Activated CD8-positive, alpha-beta memory T cell treated with anti-CD3 and anti-CD28 coated beads, Interleukin-2, amount 50 U/mL, for 4 hours (primary cell): ENCODE results near the gene UBE2D2.
A peak's percentile ranks its signal among the peaks of the same experiment; 100 is the strongest.

Experiments used
- DNase-seq: peaks from one replicate; pipeline ENCODE4 v3.0.0-alpha.2; 2020

Gene UBE2D2

DNA sequence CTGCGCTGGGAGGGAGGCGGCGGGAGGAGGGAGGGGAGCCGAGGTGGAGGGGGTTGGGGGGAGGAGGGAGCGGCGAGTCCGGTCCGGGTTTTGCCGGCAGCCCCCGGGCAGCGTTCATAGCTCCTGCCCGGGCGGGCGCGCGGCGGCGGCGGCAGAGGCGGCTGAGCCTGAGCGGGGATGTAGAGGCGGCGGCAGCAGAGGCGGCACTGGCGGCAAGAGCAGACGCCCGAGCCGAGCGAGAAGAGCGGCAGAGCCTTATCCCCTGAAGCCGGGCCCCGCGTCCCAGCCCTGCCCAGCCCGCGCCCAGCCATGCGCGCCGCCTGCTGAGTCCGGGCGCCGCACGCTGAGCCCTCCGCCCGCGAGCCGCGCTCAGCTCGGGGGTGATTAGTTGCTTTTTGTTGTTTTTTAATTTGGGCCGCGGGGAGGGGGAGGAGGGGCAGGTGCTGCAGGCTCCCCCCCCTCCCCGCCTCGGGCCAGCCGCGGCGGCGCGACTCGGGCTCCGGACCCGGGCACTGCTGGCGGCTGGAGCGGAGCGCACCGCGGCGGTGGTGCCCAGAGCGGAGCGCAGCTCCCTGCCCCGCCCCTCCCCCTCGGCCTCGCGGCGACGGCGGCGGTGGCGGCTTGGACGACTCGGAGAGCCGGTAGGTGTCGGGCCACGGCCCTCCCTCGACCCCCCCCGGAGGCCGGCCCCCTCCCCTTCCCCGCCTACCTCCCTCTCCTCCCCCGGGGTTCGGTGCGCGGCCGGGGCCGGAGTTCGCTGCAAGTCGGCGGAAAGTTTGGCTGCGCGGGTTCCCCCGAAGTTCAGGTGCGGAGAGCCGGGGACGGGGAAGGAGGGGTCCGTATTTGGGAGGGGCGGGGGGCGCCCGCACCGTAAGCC, 87.3 kb downstream of the UBE2D2 start, which contains the start of gene CXXC5:
Gene CXXC5 (plus strand): TSS at position 145 of the 877 bp plus-strand sequence. CDS start 32,175 bp downstream, outside the sequence.
- DNase-seq: peak; percentile 65

DNA sequence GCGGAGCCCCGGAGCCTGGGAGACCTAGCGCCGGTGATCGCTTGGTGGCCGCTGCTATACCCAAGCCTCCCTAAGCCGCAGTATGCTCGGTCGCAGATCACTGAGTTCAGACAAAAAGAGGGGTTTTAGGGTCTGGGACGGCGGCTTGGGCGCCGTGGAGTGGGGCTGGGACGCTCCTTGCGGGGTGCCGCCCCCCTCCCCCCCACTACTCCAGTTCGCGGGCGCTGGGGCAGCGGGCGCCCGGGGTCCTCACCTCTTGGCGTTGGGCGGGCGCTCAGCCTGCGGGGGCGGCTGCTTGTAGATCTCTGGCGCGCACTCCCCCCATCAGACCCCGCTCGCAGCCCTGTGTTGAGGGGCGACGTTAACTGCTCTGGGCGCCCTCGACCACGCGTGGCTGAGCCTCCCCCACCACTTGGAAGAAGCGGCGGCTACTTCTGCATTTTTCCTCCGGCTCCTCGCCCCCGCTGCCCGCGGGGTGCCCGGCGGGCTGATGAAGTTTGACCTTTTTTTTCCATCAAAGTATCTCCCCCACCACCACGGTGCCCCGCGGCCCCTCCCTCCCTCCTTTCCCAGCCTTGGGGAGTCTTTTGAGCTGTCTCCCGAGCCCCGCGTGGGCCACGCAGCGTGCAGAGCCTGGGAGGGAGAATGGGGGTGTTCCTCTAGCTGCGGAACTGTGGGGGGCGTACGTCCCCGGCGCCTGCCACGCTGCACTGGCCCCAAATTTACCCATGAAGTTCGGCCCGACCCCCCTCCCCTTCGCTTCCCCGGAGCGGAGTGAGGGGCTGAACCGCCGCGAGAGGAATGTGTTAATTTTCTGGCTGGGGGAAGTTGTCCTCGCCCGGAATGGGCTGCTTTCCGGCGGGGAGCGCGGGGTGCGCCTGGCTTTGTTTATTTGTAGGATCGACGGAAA, 88.2 kb downstream of the UBE2D2 start:
- peak; percentile 30 for DNase-seq

DNA sequence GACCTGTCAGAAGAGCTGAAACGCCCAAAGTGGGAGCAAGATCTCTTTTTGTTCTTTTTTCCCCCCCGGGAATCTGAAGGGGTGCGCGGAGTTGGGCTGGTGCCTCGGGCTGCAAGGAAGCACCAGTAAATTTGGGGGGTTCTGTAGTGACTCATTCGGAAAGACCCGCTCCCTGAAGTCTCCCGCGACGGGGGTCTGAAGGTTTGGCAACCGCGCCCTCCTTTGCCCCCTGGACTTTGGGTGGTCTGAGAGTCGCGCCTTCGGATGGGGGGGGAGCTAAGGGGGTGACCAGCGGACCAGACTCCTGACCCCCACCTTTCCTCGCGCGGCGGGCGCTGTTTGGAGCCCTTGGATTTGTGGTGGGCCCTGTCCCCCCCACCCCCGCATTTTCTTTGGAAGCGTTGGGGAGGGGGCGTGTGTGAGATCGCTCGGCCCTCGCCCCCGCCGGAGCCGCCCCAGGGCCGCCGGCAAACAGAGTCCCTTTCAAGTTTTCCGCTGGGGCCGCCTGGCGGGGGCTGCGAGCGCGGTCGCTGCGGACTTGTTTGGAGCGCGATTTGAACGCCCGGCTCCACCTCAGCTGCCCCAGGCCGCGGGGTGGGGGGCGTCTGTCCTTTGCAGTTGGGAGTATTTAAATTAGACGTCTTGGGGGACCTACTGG, 89.0 kb downstream of the UBE2D2 start:
- DNase-seq: peak; percentile 43

DNA sequence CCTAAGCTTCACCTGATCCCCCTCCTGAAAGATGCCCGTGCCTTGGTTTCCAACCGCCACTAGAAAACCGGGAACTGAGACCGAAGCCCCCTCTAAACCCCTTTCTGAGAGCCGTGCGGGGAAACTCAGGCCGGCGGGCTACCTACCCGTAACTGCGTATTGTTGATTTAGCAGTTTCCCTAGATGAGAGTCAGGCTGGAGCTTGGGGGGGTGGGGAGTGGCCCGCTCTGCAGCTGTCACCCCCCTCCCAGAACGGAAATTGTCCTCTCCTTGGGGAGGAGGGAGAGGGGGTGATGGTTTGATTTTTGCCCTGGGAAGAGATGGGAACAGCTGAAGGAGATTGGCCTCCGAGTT, 89.5 kb downstream of the UBE2D2 start:
- DNase-seq: no peak

DNA sequence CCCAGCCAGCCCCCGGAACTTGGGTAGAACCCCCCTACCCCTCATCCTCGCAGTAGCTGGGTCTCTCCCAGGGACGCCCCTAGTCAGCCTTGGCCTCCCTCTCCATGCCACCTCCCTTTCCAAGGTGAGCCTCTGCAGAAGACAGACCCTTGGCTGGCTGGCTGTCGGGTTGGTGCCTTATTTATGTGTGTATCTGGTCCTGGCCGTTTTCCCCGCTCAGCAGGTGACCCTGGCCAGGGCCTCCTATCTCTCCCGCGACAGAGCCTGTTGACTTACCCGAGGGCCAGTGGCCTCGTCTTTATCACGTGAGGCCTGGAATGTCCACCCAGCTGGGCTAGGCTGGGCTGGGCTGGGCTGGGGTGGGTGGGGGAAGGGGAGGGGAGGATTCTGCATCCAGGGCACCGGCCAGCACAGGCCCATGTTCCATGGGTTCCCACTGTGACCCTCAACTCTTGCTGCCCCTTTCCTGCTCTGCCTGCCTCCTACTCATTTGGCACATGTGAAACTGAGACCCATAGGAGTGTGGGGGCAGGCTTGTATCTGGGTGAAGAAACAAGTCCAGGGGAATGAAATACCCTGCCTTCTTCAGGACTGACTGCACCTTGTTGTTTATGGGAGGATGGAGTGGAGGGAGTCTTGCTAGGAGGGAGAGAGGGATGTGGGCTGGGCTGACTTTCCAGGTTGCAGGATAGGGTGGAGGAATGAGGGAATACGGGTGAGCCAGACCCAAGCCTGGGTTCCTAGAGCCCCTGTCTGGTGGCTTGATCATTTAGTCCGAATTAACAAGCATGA, 90.1 kb downstream of the UBE2D2 start:
- no peak for DNase-seq

DNA sequence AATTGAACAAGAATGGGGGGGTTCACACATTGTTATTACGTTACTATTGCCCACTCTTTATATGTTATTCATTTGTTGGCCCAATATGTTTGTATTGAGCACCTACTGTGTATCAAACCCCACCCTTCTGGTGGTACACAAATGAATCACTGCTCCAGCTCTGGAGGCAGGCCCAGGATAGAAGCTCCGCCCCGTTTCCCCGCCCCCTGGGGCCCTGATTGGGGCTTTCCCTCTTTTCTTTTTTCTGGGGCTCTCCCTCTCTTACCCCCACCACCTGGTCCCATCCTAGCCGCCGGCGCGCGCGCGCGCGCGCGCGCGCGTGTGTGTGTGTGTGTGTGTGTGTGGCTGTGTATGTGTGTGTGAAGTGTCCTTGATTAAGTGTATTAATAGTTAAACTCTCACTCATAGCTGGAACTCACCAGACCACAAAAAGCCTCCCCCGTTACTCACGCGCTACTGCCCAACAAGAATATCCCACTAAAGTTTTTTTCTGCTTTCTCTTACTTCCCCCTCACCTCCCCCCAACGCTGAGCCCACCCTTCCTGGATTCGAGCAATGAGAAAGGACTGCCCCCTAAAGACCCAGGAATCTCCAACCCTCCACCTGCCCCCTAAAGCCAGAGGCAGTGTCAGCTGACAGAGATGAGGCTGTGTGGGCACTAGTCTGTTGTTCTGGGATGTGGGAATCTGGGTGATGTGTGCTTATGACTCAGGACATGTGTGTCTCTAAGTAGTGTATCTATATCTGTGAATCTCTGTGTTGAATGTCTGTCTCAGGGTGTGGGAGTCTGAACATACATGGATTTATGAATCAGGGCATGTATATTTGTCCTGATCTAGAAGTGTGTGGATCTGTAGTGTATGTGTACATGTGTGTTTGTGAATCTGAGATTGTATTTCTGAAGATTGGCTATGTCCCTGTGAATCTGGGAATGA, 91.0 kb downstream of the UBE2D2 start:
- DNase-seq: peak; percentile 78

DNA sequence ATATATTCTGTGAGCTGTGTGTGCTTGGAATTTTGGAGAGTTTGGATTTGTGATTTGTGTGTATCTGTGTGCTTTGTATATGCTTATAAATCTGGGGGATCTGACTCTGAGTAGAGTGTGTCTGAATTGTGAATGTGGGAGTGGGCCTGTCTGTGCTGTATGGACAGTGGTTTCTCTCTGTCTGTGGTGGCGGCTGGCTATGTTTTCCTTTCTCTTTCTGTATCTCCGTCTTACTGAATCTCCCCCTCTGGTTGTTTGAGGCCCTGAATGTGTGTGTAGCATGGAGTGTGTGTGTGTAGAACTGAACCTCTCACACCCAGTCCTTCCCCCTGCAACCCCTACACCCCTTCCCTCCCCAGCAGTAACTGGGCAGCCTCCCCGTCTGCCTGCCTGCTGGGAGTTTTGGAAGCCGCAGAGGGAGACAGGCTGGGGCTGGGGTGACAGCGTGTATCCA, 91.7 kb downstream of the UBE2D2 start:
- no peak for DNase-seq

DNA sequence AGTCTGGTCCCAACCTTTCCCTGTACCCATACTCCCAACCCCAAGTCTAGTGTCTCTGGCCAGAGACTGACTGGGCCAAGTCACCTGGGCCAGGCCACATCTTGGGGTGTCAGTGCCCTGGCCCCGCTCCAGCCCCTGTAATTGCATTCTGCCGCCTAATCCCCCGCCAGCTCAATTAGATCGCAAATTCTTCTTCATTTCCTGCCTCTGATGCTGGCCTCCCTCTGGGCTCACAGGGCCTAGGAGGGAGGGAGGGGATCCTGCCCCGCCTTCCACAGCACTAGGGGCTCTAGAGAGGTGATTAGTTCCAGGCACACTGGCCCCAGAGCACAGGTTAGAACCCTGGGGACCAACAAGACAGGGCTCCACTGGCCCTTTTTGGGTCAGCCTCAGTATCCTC, 92.5 kb downstream of the UBE2D2 start:
- no peak for DNase-seq

DNA sequence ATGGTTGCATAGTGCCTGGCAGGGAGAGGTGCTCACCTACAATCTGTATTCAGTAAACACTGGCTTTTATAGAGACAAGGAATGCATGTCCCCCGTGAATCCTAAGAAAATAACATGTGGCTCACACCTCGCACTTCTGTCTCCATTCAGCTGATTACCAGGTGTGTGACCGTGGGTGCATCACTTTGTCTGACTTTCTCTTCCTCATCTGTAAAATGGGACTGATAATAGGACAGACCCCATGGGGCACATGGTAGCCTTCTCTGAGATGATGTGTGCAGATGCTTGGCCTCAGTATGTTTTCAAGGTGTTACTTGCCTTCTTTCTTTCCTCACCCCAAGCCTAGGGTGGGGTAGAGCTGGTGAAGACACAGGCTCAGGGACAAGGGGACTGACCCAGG, 93.3 kb downstream of the UBE2D2 start:
- no peak for DNase-seq

DNA sequence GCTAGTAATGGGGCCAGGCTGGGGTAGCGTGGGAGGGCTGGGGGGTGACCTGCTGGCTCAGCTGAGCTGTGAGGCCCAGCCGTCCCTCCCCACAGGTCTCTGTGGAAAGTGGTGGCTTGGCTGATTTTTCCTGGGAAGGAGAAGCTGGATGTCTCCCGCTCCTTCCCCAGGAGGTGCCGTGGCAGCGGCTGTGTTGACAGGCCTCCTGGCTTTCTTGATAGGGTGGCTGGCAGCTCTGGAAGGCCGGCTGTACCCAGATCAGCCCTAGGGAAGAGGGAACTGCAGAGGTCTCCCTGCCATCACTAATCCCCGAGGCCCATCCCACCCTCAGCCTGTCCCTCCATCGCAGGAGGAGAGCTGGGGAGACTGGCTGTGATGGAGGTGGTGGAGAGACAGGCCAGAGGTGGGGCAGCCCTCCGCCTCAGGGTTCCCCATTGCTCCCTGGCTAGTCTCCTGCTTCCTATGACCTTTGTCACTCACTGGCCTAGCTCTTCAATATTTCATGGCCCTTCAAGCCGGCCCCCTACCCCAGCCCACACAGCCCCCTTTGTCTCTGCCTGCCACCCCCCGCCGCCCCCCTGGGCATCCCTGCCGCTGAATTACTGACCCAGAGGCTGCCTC, 93.8 kb downstream of the UBE2D2 start:
- DNase-seq: no peak

DNA sequence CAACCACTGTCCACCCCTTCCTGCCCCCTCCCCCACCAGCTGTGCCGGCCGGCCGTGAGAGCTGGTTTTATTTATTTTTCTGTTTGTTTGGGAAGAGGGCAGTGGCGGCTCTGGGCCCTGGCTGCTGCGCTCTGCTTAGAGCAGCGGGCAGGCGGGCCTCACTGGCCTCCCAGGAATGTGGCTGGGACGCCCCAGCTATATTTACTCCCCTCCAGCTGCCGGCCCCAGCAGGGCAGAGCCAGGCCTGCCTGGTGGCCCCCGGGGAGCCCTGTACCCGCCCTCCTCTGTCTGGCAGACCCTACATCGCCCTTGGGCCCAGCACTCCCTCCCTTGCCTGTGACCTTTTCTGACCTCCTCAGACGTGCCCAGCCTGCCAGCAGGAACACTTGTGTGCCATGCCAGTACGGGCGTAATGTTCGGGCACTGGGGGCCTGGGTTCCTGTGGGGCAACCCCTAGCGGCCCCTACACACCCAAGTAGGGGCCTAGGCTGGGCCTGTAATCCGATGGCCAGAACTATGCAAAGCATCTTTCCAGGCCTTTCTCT, 94.7 kb downstream of the UBE2D2 start:
- no peak for DNase-seq

DNA sequence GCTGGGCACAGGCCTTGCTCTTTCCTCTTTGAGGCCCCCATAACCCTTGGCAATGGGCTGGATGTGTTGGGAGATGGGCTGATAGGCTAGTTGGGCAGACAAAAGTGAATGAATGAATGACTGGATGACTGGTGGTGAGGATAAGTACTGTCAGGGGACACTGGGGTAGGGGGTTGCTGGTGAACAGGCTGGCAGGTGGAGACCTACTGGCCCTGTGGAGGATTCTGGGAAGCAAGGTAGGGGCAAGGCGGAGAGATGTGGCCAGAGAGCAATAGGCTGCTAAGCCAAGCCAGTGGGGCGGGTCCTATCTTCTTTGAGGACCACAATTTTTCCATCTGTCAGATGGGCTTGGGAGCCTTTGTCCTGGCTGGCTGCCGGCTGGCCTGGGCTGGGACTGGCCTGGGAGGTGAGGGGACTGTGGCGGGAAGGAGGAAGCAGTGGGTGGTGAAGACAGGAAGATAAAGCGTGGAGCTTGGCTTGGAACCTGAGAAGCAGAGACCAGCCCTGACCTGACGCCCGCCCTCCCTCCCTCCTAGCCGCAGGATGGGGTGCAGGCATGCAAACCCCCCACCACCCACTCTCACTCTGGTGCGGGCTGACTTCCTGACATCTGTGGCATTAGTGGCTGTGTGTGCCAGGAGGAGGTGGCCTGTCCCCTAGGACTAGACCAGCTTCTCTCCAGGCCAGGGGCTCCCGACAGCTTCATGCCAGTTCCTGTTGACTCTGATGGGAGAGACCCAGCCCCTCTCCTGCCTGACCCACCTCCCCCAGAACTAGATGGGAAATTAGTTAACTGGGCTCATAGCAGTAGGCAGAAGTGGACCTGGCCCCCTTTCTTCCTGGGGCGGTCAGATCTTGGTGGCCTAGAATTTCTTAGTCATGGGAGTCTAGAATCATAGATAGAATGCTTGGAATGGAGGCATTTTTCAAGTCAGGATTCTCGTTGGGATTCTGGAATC, 96.5 kb downstream of the UBE2D2 start:
- no peak for DNase-seq

DNA sequence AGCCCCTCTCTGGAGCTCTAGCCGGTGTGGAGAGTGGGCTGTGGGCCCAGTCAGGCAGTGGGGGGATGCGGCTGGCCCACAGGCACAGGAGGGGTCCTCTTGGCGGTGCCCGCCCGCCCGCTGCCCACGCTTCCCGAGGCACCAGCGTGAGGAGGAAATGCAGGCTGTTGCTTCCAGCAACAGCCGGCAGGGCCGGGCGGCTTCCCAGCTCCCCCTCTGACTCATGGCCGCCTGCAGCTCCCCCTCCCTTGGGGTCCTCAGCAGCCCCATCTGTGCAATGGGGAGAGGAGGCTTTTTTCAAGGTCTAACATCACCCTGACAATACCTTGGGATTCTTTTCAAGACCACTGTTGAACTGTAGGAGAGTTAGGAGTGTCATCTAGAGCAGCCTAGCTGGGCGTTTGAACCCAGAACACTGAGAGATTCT, 97.4 kb downstream of the UBE2D2 start:
- no peak for DNase-seq

DNA sequence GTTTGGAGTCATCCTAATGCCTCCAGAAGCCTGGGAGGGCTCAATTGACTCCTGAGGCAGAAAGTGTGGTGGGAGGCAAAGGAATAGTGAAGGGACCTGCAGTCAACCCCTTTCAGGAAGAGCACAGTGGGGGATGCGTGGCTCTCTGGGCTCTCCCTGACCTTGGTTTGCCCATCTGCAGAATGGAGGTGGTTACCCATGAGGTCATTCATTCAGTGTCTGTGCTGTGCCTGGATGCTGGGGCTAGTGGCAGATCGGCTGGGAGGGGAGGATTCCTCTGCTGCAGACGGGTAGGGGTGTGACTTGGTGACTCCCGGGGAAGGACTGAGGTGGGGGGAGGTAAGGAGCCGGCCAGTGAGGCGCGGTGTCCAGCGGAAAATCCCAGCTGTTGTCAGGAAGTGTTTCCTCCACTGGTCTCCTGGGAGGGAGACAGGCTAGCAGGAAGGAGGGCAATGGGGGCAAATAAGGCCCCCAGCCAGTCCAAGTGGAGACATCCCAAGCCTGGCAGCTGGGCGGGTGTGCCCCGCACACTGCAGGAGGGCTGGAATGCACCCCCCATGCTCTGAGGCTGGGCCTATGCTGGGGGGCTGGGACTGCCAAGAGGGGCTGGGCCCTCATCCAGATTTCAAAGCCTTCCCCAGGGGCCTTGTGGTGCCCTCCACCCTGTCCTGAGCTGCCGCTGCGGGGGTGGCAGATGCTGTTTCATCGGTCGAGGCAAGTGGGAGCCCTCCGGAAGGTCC, 98.0 kb downstream of the UBE2D2 start:
- no peak for DNase-seq

DNA sequence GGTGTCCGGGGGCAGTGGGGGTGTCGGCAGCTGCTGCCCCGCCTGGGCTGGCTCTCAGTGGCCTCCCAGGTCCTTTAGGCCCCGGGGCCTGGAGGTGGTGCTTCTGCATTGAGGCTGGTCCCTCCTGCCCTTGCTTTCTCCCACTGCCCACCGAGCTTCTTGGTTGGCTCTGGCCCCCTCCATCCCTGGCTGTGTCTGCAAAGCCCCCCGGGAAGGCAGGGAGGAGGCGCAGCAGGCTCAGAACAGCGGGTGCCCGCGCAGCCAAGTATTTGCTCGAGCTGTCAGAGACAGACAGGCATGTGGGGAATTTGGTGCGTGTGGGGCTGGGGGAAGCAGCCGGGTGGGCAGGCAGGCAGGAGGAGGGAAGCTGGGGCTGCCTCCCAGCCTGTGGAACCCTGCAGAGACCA, 98.6 kb downstream of the UBE2D2 start:
- no peak for DNase-seq

DNA sequence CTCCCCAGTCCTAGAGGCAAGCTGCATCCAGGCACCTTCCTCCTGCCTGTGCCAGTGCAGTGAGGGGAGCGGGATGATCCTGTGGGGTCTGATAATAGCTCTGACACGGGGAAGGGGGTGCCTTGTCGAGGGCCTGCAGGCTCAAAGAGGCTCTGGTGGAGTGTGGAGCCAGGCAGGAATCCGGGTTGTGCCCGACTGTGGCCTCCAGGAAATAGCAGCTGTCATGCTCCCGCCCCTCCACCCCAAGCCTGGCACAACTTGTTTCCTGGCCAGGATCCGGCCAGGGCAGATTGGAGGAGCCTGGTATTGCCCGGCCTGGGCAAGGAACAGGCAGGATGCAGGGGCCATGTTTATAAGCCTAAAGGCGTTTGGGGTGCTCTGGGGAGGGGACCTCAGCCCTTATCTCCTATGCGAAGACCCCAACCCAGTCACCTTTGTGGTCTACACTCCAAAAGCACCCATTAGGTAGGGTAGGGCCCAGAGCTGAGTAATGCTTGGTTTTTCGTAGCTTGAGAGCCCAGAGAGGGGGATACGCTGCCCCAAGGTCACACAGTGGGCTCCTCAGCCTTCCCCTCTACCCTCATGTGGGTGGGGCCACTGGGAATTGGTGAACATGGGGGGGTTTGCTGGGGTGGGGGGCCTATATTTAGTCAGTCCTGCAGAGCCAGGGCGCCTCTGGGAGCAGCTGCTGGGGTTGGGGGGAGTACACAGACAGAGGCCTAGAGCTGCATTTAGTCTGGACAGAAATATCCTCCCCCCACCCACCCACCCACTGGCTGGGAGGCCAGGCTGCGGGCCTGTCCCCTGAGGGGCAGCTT, 99.2 kb downstream of the UBE2D2 start:
- DNase-seq: no peak
